ENCODE data around the gene CSRP2. TPM values are rescaled to one million over a fixed set of nuclear protein-coding genes. Genes with fewer than 3 reads are reported as not detected.

The CSRP2 gene
- total and polyA plus RNA-seq, 5 donors, result 5.0 to 24.0 (median 6.1) TPM

DNA sequence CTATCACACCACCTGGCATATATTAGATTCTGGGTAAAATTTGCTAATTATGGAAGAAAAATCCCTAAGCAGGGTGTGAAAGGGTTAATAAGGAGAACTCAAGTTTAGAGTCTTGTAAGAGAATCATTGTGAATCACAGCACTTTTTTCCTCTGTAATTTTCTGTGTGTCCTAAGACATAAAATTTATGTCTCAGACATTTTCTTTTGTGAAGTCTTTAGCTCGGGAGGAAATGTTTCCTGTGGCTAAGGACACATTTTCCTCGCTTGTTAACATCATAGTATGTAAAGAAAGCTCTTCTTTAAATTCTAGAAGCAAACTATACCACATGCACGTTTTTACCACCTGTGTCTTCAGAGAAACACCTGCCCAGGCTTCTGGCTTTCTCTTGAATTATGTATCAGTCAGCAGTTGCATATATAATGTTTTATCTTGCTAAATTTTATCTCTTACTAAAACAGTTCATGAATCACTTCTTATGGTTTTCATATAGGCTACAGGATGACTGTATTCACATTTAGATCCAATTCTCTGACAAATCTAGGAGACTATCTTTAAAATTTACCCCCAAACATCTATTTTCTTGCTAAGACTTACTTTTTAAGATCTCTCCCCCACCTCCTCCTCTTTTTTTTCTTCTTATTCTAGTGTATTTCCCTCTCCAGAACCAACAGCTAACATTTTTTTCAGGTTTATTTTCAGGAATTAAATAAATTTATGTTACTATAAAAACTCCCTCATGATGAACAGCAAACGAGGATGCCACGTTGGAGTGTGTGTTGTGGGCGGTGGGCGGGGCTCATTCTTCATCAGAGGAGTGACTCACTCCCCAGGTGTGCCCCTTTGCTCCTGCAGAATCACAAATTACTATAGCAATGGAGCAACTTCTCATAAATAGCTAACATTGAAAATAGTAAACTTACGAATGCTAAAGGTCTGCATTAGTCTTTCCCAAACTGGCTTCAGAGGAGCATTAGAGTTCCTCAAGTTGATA is 11.6 kb upstream of the CSRP2 start:
- H3K4me1 ChIP-seq (ENCODE audit: control insufficient read depth, insufficient read depth, low read length), result no peaks in the 10 kb centered on the region

DNA sequence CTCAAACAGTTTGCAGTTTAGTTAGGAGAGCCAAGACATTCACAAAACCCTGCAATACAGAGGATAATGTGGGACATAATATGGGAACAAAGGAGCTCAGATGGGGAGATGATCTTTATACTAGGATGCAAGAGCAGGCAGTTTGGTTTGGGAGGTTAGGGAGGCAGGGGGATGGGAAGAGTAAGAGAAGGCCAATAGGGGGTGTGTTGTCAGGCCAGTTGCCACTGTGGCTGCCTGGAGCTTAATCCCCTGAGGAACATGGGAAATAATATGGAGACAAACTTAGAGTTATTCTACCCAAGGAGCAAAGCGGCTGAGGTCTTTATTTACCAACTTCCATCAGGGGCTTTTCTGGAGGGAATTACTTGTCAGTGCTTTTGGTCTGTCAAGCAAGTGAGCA is 10.0 kb upstream of the CSRP2 start:
- ATAC-seq, result no peak
- WGBS, result 98% methylated on average over 1 of the region's 1 CpG
- Histone ChIP-seq H3K9me3 (ENCODE audit: control insufficient read depth, low read length) (no peaks in the 10 kb centered on the region), H3K27ac (ENCODE audit: low read length) (no peak overlapping the region), H3K4me1 (ENCODE audit: control insufficient read depth, insufficient read depth, low read length) (no peaks in the 10 kb centered on the region), H3K27me3 (ENCODE audit: control insufficient read depth, insufficient read depth) (no peaks in the 10 kb centered on the region), H3K4me3 (ENCODE audit: low read length) (no peak overlapping the region)
- no peak for DNase-seq
- intact Hi-C loops (cut with DNase I), result no loop called here

More for the DNA sequence above, 11.6 kb upstream of the CSRP2 start:
- WGBS, result 62% methylated on average over 8 of the region's 8 CpGs
- Histone ChIP-seq H3K9me3 (ENCODE audit: control insufficient read depth, low read length) (no peaks in the 10 kb centered on the region), H3K27ac (ENCODE audit: low read length) (no peak overlapping the region), H3K4me3 (ENCODE audit: low read length) (no peak overlapping the region), H3K27me3 (ENCODE audit: control insufficient read depth, insufficient read depth) (no peaks in the 10 kb centered on the region)
- intact Hi-C loops (cut with DNase I), result no loop called here
- DNase-seq (no peak), ATAC-seq (no peak)

DNA sequence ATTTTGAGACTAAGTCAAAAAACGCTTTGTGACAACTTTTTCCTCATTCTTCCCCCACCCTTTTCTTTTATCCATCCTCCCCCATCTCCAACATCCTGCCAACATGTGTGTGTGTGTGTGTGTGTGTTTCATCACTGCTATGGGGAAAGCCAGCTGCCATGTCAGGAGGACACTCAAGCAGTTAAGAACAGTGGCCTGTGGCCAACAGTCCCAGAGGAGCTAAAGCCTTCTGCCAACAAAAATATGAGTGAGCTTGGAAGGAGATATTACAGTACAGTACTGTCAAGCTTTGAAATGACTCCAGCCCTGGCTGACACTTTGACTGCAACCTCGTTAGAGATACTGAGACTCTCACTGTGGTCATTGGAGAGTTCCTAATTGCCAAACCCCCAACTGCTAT is 5.0 kb upstream of the CSRP2 start:
- 32% methylated on average over 2 of the region's 2 CpGs for WGBS
- H3K27me3 ChIP-seq (ENCODE audit: control insufficient read depth, insufficient read depth), result no peaks in the 10 kb centered on the region
- peak; percentile 71 to 76 (median 75) for DNase-seq
- no peaks in the 10 kb centered on the region for H3K9me3 ChIP-seq (ENCODE audit: control insufficient read depth, low read length)
- H3K4me1 ChIP-seq (ENCODE audit: control insufficient read depth, insufficient read depth, low read length), result peaks cover 2% of the 10 kb centered on the region
- intact Hi-C loops (cut with DNase I), result no loop called here
- peak; percentile 19 to 50 for ATAC-seq
- no peak overlapping the region for H3K27ac ChIP-seq (ENCODE audit: low read length)
- no peak overlapping the region for H3K4me3 ChIP-seq (ENCODE audit: low read length)

DNA sequence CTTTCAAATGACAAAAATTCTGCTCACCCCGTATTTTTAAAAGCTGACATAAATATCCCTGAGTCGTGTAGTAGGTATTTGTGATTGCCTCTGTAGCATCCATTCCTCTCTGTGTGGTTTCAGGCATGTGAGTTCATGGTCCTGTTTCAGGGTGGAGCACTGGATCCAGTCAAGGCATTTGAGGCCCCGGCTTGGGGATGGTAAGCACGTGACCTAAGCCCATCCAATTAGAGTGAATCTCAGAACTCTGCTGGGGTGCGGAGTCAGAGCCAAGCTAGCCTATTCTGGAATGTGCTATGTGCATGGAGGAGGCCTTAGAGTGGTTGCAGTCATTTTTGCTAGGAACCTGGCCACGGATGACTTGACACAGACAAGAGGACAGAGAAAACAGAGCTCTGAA is 4.3 kb upstream of the CSRP2 start:
- H3K27me3 ChIP-seq (ENCODE audit: control insufficient read depth, insufficient read depth), result no peaks in the 10 kb centered on the region
- intact Hi-C loops (cut with DNase I), result no loop called here
- no peak overlapping the region for H3K27ac ChIP-seq (ENCODE audit: low read length)
- H3K9me3 ChIP-seq (ENCODE audit: control insufficient read depth, low read length), result no peaks in the 10 kb centered on the region
- DNase-seq (no peak), ATAC-seq (no peak)
- peaks cover 2% of the 10 kb centered on the region for H3K4me1 ChIP-seq (ENCODE audit: control insufficient read depth, insufficient read depth, low read length)
- WGBS, result 87% methylated on average over 6 of the region's 6 CpGs
- no peak overlapping the region for H3K4me3 ChIP-seq (ENCODE audit: low read length)

DNA sequence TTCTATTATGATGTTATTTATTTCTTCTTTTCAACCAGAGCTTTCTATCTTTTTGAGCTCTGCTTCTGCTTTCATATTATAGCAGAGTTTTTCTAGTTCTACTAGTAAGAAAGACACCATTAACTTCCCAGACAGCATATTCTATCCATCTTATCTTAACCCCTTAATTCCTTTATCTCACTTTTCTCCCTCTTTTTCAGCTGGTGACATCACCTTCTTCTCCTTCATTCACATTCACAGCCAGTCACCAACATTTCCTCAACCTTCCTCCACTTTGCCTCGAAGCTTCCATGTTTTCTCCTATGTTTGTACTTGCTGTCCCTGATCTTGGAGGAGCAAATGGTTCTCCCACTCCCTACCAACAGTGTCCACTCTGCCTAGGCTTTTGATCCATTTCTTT is 3.5 kb upstream of the CSRP2 start:
- H3K27ac ChIP-seq (ENCODE audit: low read length), result no peak overlapping the region
- DNase-seq, result no peak
- 77% methylated on average over 1 of the region's 1 CpG for WGBS
- no peaks in the 10 kb centered on the region for H3K27me3 ChIP-seq (ENCODE audit: control insufficient read depth, insufficient read depth)
- peaks cover 2% of the 10 kb centered on the region for H3K4me1 ChIP-seq (ENCODE audit: control insufficient read depth, insufficient read depth, low read length)
- intact Hi-C loops (cut with DNase I), result no loop called here
- no peak overlapping the region for H3K4me3 ChIP-seq (ENCODE audit: low read length)
- no peak for ATAC-seq
- no peaks in the 10 kb centered on the region for H3K9me3 ChIP-seq (ENCODE audit: control insufficient read depth, low read length)

DNA sequence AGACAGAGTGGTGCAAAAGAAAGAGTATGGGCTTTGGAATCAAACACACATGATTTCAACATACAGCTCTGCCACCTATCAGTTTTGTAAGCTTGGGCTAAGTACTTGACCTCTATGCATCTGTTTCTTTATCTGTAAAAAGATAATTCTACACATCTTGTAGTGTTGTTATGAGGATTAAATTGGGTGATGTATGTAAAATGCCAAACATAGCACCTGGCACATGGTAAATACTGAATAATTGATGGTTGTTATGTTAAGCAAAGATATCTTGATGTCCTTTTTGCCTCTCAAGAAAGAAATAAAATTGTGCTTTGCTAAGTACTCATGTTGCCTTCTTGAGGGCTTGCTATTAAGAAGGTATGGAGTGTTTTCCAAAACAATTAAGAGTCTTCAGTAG is 2.3 kb upstream of the CSRP2 start:
- Histone ChIP-seq H3K4me3 (ENCODE audit: low read length) (no peak overlapping the region), H3K9me3 (ENCODE audit: control insufficient read depth, low read length) (no peaks in the 10 kb centered on the region), H3K4me1 (ENCODE audit: control insufficient read depth, insufficient read depth, low read length) (peaks cover 2% of the 10 kb centered on the region), H3K27ac (ENCODE audit: low read length) (no peak overlapping the region), H3K27me3 (ENCODE audit: control insufficient read depth, insufficient read depth) (no peaks in the 10 kb centered on the region)
- intact Hi-C loops (cut with DNase I), result no loop called here
- ATAC-seq (no peak), DNase-seq (no peak)

DNA sequence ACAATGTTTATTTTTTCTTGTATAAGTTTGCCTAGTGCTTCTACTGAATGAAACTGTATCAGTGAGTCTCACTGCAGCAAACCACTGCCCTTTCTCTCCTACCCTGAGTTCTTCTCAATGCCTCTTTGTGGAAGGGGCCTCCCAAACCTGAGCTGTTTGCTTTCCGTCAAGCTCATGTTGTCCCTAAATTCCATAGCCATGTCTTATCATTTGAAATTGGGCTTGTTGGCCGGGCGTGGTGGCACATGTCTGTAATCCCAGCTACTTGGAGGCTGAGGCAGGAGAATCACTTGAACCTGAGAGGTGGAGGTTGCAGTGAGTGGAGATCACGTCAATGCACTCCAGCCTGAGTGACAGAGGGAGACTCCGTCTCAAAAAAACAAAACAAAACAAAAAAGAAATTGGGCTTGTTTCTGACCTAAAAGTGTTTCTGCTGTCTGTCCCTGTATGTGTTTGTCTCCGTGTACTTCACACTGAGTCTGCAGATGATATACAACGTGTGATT is 1.8 kb upstream of the CSRP2 start:
- Histone ChIP-seq H3K4me3 (ENCODE audit: low read length) (no peak overlapping the region), H3K4me1 (ENCODE audit: control insufficient read depth, insufficient read depth, low read length) (peaks cover 2% of the 10 kb centered on the region), H3K27me3 (ENCODE audit: control insufficient read depth, insufficient read depth) (no peaks in the 10 kb centered on the region), H3K9me3 (ENCODE audit: control insufficient read depth, low read length) (no peaks in the 10 kb centered on the region), H3K27ac (ENCODE audit: low read length) (no peak overlapping the region)
- WGBS, result 76% methylated on average over 7 of the region's 7 CpGs
- ATAC-seq (no peak), DNase-seq (no peak)
- intact Hi-C loops (cut with DNase I), result no loop called here

DNA sequence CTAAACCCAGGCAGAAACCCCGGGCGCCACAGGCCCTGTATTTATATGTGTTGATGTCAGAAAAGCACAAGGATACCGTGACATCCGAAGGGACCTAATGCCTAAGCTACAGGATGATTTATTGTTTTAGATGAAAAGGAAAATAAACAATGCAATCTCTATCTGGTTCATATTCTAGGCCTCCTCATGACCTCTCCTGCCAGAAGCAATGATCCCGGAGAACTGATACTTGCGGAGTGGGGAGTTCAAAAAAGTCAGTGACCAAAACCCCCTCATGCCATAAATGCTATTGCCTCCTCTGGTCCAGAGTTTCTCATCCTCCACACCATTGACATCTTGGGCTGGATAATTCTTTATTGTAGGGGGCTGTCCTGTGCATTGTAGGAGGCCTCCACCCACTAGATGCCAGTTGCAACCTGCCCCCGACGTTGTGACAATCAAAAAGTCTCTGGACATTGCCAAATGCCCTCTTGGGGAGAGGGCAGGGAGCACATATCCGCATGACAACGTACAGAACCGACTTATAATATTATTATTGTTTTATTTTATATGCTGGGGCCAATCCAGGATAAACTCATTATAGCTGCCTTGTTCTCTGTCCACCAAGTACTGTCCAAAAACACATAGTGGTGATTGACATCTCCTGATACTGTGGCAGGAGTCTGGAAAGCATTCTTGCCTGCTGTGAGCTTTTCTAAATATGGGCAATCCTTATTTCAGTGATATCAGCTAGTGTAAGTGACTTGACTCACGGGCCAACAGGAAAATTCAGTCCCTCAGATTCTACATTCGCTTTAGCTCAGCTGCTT is 1.1 kb upstream of the CSRP2 start:
- peak overlapping the region; percentile 71 for H3K27ac ChIP-seq (ENCODE audit: low read length)
- peak in 1 of 3 donors; percentile 30 for DNase-seq
- no peak for ATAC-seq
- WGBS, result 32% methylated on average over 13 of the region's 13 CpGs
- no peaks in the 10 kb centered on the region for H3K27me3 ChIP-seq (ENCODE audit: control insufficient read depth, insufficient read depth)
- intact Hi-C loops (cut with DNase I), result no loop called here
- peaks cover 2% of the 10 kb centered on the region for H3K4me1 ChIP-seq (ENCODE audit: control insufficient read depth, insufficient read depth, low read length)
- H3K9me3 ChIP-seq (ENCODE audit: control insufficient read depth, low read length), result no peaks in the 10 kb centered on the region
- peak overlapping the region; percentile 54 for H3K4me3 ChIP-seq (ENCODE audit: low read length)

DNA sequence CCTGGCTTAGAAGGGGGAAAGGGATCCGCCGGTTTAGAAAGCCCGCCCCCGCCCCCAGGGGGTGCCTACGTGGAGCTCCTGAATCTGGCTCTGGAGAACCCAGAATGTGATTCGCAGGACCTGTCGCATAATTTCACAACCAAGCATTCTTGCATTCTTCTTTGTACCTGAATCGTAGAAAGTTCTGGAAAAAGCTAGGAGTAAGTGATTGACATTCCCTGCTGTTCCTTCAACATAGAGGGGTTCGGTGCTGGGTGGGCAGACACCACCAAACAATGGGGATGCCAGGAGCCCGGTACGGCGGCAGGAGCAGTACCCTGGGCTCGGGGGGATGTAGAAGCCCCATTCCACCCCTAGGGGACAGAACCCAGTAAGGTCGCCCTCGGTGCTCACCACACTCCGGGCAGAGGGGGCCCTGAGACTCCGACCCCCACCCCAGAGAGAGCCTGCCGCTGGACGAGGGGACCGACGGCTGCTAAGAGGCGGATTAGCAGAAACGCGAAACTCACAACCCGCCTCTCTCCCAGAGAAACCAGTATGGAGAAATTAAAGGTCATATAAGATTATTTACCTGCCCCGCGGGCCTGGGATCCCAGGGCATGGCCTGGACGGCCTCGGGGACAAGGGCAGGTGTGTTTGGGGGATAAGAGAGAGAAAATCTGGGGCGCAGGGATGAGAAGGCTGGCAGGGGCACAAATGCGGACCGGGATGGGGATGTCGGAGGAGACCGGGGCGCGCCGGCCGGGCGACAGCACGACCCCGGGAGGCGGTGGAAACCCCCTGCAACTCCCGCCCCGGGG is 520 bp downstream of the CSRP2 start:
- DNase-seq (peak; percentile 25 to 50 (median 50)), ATAC-seq (peak; percentile 22 to 30)
- Histone ChIP-seq H3K9me3 (ENCODE audit: control insufficient read depth, low read length) (no peaks in the 10 kb centered on the region), H3K27me3 (ENCODE audit: control insufficient read depth, insufficient read depth) (no peaks in the 10 kb centered on the region), H3K27ac (ENCODE audit: low read length) (peak overlapping the region; percentile 40), H3K4me1 (ENCODE audit: control insufficient read depth, insufficient read depth, low read length) (peaks cover 4% of the 10 kb centered on the region), H3K4me3 (ENCODE audit: low read length) (peak overlapping the region; percentile 54)
- intact Hi-C loops (cut with DNase I), result no loop called here
- 1% methylated on average over 44 of the region's 44 CpGs for WGBS

DNA sequence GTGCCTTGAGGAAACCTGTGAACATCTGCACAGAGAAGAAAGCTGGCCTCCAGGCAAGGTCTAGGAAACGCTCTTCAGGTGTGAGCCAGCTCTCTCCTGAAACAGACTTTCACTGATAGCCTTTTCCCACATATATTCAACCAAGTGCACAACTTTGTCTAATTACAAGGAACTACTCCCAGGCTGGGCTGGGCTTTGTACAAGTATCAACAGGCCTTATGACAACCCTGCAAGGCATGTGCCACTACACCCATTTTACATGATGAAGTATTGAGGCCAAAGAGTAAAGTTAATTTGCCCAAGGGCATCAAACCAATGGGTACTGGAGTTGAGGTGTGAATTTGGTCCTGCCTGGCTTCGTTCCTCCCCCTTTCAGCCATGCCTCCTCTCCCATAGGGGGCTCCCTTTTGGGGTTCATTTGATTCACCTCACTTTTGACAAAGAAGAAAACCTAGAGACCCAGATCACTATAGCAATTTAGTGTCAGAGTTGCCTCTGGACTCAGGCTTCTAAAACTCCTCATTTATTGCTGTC is 2.1 kb downstream of the CSRP2 start:
- intact Hi-C loops (cut with DNase I), result no loop called here
- WGBS, result 89% methylated on average over 2 of the region's 2 CpGs
- Histone ChIP-seq H3K4me3 (ENCODE audit: low read length) (no peak overlapping the region), H3K27ac (ENCODE audit: low read length) (no peak overlapping the region), H3K27me3 (ENCODE audit: control insufficient read depth, insufficient read depth) (no peaks in the 10 kb centered on the region), H3K4me1 (ENCODE audit: control insufficient read depth, insufficient read depth, low read length) (peaks cover 4% of the 10 kb centered on the region), H3K9me3 (ENCODE audit: control insufficient read depth, low read length) (no peaks in the 10 kb centered on the region)
- DNase-seq (no peak), ATAC-seq (no peak)

All from right cardiac atrium (tissue), 5 donors.